SIG-M5 (cell line): ENCODE data around the gene SPATS2L.

Experiments
- DNase-seq: peaks from one replicate; lab custom pipeline; 2025; lab: John Stamatoyannopoulos, UW

Gene SPATS2L

DNA sequence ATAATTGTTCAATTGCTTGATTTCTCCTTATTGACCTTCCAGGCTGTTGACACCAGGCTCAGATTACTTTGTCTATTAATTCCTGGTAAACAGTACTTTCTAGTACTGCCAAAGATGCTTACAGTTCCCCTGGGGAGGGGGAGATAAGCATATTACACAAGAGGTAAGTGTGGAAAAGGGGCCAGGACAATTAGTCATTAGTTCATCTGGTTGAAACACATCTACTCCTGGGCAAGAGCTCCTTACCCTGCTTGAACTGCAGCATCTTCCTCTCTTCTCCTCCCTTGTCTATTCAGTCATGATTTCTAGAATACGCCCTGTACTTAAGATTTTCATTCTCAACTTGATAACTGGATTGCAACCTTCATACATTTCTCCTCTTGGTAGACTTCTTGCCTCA is 10.4 kb upstream of the SPATS2L start:
- DNase-seq, result no peak

- no peak for DNase-seq
Observed at GRCh38 chr2:200297100-200297499, 9.4 kb upstream of the SPATS2L start.

DNA sequence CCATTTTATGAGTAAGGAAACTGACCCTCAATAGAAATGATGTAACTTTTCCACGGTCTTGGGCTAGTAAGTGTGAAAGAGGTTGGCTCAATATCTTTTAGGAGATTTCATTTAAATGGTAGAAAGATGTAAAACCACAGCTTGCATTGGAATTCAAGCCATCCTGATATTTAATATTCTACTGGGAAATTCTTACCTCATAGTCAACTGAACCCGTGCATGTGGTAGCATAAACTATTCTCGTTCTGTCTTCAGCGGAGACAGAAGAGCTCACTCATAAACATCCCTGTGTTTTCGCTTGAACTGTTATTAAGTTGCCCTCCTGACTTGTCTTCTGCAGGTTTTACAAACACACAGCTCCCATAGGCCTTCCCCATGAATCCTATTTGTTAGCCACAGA is 8.5 kb upstream of the SPATS2L start:
- no peak for DNase-seq

DNA sequence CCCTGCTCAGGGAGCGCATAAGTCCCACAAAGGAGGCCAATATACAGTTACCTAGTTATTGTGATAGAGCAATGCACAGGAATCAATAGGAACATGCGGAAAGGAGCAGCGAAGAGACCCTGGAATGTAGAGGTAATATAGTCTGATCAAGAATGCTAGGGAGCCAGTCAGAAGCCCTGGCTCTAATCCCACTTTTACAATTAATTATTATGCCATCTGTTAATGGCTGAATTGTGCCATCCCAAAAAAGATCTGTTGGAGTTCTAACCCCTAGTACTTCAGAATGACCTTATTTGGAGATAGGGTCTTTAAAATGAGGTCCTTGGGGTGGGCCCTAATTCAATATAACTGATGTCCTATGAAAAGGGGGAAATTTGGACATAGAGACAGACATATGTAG is 7.7 kb upstream of the SPATS2L start:
- no peak for DNase-seq

DNA sequence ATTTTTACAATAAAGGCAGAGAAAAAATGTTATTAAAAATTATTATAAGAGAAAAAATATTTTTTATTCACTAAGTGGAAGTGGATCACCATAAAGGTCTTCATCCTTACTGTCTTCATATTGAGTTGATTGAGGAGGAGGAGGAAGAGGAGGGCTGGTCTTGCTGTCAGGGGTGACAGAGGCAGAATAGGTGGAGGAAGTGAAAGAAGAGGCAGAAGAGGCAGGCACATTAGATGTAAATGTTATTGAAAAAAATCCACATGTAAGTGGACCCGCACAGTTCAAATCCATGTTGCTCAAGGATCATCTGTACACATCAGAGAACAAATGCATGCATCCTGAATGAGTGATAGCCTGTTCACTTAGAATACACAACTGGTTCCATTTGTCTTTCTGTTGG is 6.4 kb upstream of the SPATS2L start:
- DNase-seq, result no peak

- no peak for DNase-seq
Observed at GRCh38 chr2:200300638-200301314, 5.7 kb upstream of the SPATS2L start.

- DNase-seq, result no peak
Observed at GRCh38 chr2:200301953-200302858, 4.3 kb upstream of the SPATS2L start.

DNA sequence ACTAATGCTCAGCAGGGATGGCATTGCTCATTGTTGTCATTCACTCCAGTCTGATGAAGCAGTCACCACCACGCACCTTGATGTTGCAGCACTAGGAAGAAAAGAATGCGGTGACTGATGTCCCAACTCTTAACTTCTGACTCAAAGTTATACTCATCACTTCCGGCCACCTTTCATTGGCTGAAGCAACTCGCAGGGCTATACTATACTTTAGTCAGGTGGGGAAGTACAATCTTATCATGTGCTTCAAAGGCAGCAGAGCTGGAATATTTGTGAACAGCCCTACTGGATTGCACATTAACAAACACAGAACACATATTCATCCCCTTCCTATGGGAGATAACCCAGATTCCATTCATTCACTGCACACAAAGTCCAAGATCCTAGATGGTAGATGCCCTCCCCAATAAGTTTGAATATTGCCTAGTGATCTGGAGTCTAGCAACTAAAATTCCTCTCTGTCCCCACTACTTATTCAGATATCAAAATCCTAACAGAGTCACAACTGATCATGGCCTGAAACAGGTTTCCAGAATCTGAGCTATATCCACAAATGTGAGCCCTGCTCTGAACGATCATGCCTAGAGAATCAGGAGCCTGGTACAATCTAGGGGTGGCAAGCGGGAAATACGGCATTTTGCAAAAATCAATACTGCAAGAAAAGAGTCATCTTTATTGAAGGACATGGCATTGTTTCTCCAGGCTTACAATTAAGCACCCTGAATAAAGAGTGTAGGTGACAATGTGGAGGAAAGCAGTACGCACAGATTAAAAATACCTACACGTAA is 3.4 kb upstream of the SPATS2L start:
- DNase-seq, result no peak

- DNase-seq, result no peak
Observed at GRCh38 chr2:200305797-200306195, 697 bp upstream of the SPATS2L start.

DNA sequence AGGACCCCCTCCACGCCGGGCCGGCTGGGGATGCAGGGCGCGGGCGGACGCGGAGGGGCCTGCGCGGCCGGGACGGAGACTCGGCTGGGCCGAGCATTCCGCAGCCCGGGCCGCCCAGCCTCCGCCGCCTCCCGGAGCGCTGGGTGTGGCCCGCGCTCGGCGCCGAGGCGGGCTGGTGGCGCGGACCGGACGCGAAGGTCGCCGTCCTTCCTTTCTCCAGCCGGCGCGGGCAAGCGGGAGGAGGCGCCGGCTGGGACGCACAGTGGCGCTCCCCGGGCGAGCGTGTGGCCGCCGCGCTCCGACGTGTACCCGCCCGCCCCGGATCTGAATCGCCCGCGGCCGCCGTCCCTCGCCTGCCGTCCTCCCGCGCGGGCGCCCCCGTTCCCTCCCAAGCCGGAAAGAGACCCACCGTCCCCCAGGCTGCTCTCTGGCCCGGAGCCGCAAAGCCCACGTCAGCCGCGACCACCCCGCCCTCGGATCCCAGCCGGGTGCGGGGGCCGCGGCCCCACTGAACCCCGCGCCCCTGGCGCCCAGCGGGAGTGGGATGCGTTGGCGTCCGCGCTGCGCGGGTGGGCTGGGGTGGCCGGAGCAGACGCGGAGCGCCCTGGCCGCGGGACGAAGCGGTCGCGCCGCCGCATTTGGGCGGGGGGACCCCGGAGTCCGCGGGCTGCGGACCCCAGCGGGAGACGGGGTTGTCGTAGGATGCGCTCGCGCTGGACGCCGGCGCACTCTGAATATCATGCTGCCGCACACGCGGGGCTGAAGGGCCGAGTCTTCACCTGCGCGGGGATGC is 634 bp downstream of the SPATS2L start:
- no peak for DNase-seq

GRCh38 chr2:200307724-200308545 is 1.4 kb downstream of the SPATS2L start:
- DNase-seq, result no peak

DNA sequence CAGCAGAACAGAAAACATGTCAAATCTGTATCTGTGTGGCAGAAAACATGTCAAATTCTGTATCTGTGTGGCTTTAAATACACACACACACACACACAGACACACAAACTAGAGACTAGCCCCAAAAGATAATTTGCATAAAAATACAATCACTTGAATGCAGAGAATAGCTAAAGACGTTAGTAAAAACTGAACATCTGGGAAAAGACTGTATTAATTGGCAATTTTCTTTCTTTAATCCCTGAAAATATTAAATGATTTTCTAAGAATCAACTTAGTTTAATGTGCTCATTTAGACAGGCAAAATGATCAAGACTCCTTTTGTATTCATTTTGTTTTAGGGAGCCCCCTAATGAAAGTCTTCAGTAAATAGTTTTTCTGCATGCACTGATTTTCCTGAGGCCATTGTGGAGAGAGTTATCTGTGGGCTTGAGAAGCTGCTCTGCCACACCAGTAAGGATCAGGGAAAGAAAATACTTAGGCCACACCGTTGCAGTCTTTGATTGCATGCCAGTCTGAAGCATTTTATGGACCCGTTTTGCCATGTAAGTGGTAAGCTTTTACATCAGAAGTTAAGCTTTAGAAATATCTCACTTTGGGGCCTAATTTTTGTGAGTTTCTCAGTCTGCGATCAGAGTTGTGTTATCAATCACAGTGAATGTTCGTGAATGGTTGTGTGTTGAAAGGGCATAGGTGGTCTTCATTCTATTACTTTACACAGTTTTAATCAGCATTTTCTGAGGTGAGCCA is 2.2 kb downstream of the SPATS2L start:
- no peak for DNase-seq

- DNase-seq, result no peak
Observed at GRCh38 chr2:200309296-200310049, 3.0 kb downstream of the SPATS2L start.

DNA sequence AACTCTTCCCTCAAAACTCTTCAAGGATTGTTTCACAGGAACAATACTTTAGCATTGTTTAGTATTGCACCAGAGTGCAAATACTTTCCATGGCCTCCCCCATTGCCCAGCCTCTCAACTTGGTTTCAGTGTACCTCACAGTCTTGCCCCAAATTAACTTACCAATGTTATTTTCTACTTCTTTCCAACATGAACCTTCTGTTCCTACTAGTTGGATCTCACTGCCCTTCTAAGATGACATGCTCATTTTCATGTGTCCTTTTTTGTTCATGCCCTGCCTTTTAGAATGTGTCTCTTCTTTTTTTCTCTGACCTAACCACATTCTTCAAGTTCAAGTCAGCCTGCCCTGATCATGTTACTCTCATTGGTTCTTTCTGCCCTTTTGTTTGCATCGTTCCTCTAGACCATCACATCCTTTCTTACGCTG is 4.1 kb downstream of the SPATS2L start:
- DNase-seq, result no peak

GRCh38 chr2:200311139-200311538 is 4.6 kb downstream of the SPATS2L start:
- DNase-seq, result no peak

GRCh38 chr2:200314976-200315567 is 8.6 kb downstream of the SPATS2L start:
- DNase-seq, result no peak

DNA sequence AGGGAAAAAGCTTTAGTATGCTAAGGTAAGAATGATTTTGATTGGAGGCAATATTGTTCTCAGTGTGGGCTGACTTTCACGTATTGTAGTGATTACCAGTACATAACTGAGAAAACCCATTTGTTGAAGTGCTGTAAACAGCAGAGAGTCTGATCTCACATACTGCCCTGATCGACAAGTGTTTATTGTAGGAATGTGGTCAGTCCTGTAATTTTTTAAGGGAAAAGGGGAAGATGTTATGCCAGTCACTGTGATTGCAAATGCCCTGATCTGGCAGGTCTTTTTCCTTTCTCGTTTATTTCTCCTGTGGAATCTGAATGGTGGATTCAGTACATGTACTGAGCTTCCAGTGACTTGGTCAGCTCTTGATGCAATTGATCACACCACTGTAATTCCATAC is 11.5 kb downstream of the SPATS2L start:
- no peak for DNase-seq

- no peak for DNase-seq
Observed at GRCh38 chr2:200318940-200319435, 12.5 kb downstream of the SPATS2L start.
